GM21360 (cell line): ENCODE data around the gene FEN1.

ENCODE experiments used
- ATAC-seq: cut with Tn5 transposase; IDR thresholded peaks from one replicate; pipeline ENCODE4 v1.9.1; 2021; ENCODE audit warnings: mild to moderate bottlenecking, moderate library complexity; ENCODE audit not compliant: unreplicated experiment

The FEN1 gene

DNA sequence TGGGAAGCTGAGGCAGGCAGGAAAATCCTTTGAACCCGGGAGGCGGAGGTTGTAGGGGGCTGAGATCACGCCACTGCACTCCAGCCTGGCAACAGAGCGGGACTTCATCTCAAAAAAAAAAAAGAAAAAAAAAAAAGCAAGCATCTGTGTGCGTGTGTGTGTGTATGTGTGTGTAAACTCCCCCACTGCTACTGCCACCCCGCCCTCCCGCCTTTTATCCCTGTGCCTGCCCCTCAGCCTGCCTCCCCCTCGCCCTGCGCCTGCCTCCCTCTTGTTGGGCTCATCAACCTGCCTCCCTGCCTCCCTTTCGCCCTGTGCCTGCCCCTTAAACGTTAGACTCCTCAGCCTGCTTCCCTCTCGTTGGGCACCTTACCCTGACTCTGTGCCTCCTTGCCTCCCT is 18.3 kb upstream of the FEN1 start:
- ATAC-seq: no peak

DNA sequence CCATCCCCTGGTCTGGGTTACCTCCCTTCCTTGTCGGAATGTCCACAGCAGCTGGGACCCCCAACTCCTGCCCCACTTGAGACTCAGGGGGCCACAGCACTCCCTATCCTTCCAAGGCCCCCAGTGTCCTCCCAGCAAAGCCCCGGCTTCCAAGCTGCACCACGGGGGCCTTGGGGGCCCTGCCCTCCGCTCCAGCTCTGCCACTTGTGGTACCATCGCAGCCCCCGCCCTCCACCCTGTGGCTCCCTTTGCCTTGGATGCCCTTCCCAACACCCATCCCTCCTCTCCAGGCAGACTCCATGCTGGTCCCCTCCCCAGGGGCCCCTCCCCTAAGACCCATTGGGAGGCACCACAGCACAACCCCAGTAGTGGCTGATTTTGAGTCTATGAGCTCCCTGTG is 17.6 kb upstream of the FEN1 start:
- ATAC-seq: no peak

DNA sequence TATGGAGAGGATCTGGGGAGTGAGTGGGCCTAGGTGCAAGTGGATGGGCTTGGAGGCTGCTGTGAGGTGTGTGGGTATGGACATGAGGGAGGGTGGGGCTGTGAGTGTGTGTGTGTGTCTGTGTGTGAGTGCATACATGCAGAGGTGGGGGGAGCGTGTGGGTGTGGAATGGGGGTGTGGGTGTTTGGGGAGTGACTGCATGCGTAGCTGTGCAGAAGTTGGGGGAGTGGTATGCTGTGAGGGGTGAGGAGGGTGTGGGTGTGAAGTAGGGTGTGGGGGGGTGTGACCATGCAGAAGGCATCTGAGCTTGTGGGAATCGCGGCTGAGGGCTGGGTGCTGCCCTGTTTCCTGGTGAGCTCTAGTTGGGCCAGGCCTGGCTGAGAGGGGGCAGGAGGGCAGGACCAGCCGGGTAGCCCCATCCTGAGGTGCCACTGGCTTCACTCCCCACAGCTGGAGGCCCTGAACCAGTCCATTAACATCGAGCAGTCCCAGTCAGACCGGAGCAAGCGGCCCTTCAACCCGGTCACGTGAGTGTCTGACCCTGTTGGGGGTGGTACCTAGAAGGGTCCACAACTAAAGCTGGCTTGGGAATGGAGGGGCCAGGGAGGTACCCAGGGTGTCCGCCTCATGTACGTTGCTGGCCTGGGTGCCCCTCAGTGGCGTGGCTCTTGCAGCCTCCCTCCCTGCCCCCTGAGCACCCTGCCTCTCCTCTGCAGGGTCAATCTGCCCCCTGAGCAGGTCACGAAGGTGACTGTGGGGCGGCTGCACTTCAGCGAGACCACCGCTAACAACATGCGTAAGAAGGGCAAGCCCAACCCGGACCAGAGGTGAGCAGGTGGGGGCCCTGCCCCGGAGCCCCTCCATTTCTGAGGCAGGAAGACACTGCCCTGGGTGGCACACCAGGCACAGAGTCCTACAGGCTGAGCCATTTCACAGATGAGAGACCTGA is 16.8 kb upstream of the FEN1 start:
- no peak for ATAC-seq

DNA sequence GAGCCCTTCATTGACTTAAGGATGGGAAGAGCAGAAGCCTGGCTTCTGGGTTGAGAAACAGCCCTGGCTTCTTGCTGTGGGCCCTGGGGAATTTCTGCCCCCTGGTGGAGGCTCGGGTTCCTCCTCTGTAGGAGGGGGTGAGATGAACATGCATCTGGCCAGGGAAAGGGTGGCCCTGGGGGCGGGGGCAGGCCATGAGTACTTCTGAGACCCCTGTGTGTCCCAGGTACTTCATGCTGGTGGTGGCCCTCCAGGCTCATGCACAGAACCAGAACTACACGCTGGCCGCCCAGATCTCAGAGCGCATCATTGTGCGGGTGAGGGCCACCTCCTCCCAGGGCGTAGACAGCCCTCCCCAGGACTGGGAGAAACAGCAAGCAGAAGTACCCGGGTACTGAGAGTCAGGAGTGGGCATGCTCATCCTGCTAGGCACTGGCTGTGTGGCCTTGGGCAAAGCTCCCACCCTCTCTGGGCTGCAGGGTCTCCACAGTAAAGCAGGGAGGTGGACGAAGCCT is 16.1 kb upstream of the FEN1 start:
- ATAC-seq: no peak

DNA sequence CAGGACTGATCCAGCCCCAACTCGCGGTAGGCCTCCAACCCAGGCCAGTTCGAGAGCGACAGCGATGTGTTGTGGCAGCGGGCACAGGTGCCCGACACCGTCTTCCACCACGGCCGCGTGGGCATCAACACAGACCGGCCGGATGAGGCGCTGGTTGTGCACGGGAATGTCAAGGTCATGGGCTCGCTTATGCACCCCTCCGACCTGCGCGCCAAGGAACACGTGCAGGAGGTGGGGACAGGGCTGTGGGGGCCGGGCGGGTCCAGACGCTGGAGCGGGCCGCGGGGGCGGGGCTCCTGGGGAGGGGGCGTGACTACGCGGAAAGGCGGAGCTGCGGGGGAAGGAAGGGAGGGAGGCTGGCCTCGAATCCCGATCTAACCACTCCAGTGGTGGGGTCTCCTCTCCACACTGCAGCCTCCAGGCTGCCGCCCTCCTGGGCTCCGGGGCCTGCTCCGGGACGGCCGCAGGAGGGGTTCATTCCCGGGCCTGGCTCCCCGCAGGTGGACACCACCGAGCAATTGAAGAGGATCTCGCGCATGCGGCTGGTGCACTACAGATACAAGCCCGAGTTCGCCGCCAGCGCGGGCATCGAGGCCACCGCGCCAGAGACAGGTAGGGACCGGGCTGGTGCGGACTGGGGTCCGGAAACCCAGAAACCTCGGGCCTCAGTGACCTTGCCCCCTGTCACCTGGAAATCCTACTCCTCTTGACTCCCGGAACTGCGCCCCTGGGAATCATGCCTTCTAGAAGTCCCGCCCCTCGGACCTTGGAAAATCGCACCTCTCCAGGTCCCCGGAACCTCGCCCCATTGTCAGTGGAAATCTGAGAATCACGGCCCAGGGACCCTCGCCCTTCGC is 15.2 kb upstream of the FEN1 start:
- ATAC-seq: no peak

DNA sequence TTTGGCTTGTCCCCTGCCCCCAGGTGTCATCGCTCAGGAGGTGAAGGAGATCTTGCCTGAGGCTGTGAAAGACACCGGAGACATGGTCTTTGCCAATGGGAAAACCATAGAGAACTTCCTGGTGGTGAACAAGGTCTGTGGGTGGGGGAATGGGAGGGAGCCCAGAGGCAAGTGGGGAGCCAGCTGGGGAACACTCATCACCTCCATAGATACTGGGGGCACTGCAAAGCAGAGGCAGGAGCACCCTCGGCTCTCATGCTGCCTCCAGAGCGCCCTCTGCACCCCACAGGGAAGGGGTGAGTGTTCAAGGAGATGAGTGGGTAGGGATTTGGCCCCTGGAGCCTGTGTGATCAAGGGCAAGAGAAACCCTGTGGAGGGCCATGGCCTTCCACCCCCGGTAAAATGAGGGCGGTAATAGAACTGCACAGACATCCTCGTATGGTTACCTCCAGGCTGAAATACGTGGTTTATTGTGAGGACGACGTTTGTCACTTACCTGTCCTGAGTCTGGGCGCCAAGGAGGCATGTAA is 14.3 kb upstream of the FEN1 start:
- ATAC-seq: no peak

DNA sequence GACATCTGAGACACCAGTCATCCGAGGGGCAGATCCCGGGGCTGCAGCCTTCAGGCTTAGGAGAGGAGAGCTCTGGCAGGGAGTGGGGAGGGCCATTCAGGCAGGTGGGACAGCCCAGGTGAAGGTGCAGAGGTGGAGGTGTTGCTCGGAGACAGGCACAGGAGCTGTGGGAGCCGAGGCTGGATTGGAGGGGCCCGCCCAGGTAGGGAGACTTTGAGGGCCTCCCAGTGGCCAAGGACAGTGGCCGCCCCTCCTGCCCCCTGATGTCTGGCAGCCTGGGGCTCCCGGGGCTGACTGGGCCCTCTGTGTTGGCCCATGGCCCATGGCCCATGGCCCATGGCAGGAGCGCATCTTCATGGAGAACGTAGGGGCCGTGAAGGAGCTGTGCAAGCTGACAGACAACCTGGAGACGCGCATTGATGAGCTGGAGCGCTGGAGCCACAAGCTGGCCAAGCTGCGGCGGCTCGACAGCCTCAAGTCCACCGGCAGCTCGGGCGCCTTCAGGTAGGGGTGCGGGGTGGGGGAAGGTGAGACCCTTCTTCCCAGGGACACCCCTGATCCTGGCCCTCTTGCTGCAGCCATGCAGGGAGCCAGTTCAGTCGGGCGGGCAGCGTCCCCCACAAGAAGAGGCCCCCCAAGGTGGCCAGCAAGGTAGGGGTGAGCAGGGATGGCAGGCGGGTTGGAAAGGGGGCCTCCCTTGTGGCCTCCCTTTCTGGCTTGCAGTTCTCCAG is 13.6 kb upstream of the FEN1 start:
- ATAC-seq: no peak

DNA sequence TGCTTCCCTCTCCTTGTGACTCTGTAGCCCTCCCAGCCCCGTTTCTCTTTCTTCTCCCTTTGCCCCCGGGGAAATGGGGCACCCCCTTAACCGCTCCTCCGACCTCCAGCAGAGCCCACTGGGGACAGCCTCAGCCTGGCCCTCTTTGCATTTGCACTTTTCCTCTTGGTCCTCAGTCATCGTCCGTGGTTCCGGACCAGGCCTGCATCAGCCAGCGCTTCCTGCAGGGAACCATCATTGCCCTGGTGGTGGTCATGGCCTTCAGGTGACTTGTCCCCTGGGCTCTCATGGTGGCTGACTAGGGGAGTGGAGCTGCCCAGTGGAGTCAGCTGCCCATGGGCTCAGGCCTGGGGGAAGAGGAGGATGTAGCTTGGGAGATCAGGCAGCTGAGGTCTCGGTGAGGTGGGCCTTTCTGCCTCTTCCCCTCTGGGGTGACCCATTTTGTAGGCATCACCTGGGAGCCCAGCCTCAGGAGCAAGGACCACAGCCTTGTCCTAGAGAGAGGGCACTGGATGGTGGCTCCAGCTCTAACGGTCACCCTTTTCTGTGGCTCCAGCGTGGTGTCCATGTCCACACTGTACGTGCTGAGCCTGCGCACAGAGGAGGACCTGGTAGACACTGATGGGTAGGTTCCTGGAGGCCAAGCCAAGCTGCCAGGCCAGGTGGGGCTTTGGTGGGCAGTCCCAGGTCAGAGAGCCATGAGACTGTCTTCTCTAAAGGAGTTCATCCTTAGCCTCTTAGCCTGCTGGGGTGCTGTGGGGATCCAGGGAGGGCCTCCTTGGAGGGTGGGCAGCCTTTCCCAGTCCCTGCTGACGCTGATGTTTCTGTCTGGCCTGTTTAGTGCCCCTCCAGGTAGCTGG is 12.8 kb upstream of the FEN1 start:
- ATAC-seq: no peak

DNA sequence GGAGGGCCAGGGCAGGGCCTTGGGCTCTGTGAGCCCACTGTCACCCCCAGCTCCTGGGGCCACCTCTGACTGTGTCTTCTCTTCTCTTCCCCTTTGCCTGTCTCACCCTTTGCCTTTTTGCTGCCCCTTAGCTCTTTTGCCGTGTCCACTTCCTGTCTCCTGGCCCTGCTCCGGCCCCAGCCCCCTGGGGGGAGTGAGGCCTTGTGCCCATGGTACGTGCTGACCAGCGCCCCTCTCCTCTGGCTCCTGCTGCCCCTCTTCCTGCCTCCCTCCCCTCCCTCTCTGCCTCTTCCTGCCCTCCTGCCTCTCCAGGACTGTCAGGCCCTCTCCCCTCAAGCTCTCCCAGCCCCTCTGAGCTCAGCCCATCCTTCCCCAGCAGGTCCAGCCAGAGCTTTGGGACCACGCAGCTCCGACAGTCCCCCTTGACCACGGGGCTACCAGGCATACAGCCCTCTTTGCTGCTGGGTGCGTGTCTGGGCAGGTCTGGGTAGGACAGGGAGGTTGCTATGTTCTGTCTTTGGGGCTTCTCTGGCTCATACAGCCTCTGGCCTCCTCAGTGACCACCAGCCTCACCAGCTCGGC is 12.0 kb upstream of the FEN1 start:
- no peak for ATAC-seq

DNA sequence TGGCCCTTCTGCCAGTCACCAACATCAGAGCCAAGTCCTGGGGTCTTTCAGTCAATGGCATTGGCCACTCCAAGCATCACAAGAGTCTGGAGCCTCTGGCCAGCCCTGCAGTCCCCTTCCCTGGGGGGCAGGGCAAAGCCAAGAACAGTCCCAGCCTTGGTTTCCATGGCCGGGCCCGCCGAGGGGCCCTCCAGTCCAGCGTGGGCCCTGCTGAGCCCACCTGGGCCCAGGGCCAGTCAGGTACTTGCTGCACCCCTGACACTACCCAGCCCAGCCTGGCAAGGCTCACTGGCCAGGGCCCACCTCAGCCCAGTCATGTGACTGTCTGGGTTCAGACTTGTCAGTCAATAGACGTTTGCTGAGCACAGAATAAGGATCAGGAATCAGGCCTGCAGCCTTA is 11.1 kb upstream of the FEN1 start:
- no peak for ATAC-seq

DNA sequence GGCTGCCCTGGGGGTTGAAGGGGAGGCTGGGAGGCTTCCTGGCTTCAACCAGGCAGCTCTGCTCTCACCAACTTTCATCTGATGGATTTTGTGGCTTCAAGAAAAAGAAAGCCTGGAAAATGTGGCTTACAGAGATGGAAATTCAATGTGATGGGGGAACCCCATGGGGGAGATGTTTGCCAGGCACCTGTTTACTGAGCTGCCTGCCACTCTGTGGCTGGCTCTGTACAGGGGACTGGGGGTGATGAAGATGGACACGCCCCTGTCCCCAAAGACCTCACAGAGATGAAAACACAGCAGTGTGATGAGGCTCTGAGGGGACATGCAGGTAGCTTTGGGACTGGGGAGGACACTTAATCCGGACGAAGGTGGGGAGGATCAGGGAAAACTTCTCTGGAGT is 10.4 kb upstream of the FEN1 start:
- ATAC-seq: no peak

DNA sequence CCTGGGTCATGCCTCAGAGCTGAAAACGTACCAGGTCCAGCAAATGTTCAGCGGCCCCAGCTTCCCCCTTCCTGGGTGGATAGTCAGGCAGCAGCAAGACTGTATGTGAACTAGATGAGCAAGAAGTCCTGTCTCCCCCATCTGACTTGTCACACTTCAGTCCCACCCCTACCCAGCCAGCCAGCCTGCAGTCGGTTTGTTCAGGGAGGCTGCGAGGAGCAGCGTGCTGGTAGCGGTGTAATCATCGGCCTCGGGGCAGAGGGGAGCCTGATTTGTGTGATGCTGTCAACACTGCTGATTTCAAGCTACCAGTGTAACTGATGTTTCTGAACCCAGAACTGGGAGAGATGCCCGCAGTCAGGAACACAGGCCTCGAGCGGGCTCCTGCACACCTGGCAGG is 9.9 kb upstream of the FEN1 start:
- ATAC-seq: no peak

DNA sequence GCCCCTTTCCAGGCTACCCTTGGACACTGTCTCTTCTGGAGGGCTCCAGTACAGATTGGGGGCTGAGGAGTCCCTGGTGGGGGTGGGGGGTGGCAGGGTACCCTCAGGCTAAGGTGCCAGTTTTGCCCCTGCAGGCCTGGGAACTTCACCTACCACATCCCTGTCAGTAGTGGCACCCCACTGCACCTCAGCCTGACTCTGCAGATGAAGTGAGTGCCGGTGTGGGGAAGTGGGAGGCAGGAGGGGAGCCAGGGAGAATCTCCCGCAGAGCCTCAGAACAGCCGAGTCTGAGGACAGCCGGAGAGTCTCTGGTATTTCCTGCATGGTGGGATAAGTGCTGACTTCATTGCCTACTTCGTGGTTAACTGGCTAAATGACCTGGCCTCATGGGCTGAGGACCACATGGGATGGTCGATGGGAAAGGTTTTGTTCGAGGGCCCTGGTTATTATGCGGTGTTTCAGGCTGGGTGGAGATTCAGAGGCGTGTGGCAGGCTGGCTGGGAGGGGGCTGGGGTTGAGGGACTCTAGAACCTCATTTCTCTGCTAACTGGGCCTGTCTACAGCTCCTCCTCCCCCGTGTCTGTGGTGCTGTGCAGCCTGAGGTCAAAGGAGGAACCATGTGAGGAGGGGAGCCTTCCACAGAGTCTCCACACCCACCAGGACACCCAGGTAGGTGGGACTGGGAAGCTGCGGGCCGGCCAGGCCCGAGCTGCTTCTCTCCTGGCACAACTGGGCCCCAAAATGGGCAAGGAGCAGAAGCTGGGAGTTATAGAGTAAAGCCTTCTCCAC is 8.8 kb upstream of the FEN1 start:
- ATAC-seq: no peak

DNA sequence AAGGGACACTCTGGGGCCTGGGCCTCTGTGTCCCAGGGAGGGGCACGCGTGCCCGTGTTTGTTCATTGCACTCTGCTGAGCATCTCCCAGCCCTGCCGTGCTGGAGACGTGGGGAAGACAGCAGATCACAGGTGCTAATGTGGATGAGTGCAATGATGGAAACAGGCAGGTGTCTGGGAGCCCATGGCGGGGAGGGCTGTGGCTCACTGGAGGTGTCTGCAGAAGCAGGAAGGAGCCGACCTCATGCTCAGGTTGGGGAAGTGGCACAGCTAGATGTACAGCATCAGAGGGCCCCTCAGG is 8.3 kb upstream of the FEN1 start:
- no peak for ATAC-seq

DNA sequence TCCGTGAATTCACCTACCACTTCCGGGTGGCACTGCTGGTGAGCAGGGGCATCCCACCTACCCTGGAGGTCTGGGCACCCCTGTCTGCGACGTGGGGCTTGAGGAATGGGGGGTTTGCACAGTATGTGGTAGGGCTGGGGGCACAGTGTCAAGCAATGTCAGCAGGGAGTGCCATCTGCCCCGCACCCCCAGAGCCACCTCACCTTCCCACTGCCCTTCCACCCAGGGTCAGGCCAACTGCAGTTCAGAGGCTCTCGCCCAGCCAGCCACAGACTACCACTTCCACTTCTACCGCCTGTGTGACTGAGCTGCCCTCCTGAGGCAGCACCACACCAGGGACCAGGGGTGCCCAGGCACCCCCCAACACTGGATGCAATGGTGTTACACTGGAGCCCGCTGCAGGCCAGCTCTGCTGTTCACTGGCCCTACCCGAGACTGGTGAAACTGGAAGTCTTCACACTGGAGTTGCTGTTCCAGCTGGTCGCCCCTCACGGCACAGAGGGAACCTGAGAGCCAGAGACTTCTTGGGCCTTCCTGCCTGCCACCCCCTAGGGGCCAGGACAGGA is 6.8 kb upstream of the FEN1 start:
- ATAC-seq: no peak

DNA sequence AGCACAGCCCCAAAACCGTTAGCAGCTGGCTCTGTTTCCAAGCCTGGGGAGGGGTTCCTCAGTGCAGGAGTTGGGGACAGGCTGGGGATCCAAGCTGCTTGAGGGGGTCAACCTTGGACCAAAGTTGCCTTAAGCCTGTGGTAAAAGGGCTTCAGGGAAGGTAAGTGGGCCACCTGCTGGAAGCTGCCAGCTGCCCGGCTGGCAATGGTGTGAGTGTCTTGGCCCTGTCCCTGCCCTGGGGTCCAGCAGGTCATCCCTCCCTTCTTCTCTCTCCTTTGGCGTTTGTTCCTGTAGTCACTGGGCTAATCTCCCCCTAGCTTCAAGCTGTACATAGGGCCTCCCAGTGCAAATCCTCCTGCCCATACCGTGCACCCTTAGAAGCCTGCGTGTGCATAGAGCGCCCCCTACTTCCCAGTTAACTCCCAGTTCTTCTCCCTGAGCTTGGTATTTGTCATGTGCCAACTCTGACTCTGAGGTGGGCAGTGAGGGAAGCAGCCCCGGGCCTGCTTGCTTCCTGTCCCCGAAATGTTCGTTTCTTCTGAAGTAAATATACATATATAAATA is 4.7 kb upstream of the FEN1 start:
- no peak for ATAC-seq

DNA sequence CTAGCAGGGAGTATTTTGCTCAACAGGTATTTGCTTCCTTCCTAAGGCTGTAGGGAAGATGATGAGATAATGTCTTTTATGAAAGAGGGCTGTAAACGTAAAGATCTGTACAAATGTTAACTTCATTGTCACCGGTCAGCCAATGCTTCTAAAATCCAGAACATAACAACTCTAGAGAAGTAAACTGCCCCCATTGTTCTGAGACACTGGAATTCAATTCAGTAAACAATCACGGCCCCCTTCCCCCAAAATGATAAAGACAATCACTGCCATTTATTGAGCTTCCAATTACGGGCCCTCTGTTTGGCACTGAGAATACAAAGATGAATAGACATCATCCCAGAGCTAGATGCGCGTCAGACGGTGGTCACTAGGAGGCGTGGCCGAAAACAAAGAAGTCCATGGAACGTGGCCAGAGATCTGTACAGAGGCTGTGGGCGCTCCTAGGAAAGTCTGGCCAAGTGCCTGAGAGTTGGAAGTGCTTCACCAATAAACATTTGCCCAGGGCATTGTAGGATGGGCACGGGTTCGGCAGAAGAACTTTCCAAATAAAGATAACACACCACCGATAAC is 888 bp upstream of the FEN1 start:
- no peak for ATAC-seq
